Right lobe of liver (tissue), 4 donors: ENCODE data around the gene FNTB.

Experiments used
- CTCF ChIP-seq, 4 donors: fragments of 200-600 bp in 3 of 4; fragments of 450-650 bp in 1 of 4; IDR thresholded peaks; one replicate each; pipeline versions ENCODE4 v1.5.1 to v1.8.0; 2016 to 2022; ENCODE audit warnings: antibody characterized with exemption in 4 of 4, mild to moderate bottlenecking in 2 of 4
- POLR2A ChIP-seq: fragments of 450-650 bp; IDR thresholded peaks from one replicate; pipeline ENCODE4 v1.6.1; 2017; ENCODE audit warnings: antibody characterized with exemption, mild to moderate bottlenecking
- donor health status: DM: no; HTN: no; CAD: no.
- donor health status: DM: no; HTN: no; CAD: no.
- donor health status: DM: no; HTN: yes; CAD: no.

- no peak for TF ChIP-seq CTCF (IDR thresholded peaks at IDR 0.05)
- no peak for TF ChIP-seq POLR2A
Observed at GRCh38 chr14:64963611-64964010, 23.1 kb upstream of the FNTB start.
